Measurements from ENCODE around the gene RBM6.
"Not testable (repeated sequence)": the region's sequence is repeated elsewhere in the genome, so short reads cannot be mapped to it uniquely, and the experiment has no call there.

The RBM6 gene

DNA sequence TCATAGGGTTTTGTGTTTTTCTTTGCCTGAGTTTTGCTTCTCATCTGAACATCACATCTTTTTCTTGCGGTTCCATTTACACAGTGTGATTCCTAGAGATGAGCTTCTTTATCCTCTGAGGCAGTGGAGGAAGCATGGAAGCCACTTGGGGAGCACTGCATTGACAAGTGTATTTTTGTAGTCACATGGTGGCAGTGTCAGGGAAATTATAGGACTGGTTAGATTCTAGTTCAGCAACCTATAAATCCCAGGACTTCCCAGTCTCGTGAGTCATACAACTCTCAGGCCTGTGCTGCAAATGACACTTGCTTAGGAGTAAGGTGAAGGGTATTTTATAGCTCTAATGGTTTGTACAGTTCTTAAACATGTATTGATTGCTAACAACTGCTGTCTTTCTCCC lies 58.4 kb downstream of the RBM6 start:
- Histone ChIP-seq H3K27me3 (replicated peaks; ENCODE audit: control insufficient read depth, insufficient read depth, low read length) (no peaks in the 10 kb centered on the region), H3K36me3 (ENCODE audit: control insufficient read depth, insufficient read depth, low read length, severe bottlenecking) (peaks cover 35% of the 10 kb centered on the region), H3K4me1 (ENCODE audit: control insufficient read depth, insufficient read depth, low read length) (no peaks in the 10 kb centered on the region), H3K4me3 (ENCODE audit: low read length) (no peak overlapping the region), H3K9ac (ENCODE audit: low read length) (no peak overlapping the region), H3K9me3 (ENCODE audit: control insufficient read depth, low read length) (no peaks in the 10 kb centered on the region)
- peak; percentile 8 for DNase-seq (ENCODE audit: low read depth)

DNA sequence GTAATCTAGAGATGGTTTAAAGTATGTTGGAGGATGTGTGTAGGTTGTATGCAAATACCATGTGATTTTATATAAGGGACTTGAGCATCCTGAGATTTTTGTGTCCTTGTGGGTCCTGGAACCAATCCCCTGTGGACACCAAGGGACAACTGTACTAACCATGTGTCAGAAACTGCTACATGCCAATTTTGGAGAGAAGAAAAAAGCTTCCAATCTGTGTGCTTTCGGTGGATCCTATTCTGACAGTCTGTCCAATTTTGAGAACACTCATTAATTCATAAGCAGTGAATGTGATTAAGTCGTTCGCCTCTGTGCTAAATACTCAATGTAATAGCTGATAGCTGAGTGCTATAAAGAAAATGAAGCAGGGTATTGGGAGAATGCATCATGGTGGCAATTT lies 61.6 kb downstream of the RBM6 start:
- Histone ChIP-seq H3K4me1 (ENCODE audit: control insufficient read depth, insufficient read depth, low read length) (peaks cover 4% of the 10 kb centered on the region), H3K27me3 (replicated peaks; ENCODE audit: control insufficient read depth, insufficient read depth, low read length) (no peaks in the 10 kb centered on the region), H3K9ac (ENCODE audit: low read length) (no peak overlapping the region), H3K36me3 (ENCODE audit: control insufficient read depth, insufficient read depth, low read length, severe bottlenecking) (peaks cover 30% of the 10 kb centered on the region), H3K9me3 (ENCODE audit: control insufficient read depth, low read length) (no peaks in the 10 kb centered on the region), H3K4me3 (ENCODE audit: low read length) (no peak overlapping the region)
- no peak for DNase-seq (ENCODE audit: low read depth)

DNA sequence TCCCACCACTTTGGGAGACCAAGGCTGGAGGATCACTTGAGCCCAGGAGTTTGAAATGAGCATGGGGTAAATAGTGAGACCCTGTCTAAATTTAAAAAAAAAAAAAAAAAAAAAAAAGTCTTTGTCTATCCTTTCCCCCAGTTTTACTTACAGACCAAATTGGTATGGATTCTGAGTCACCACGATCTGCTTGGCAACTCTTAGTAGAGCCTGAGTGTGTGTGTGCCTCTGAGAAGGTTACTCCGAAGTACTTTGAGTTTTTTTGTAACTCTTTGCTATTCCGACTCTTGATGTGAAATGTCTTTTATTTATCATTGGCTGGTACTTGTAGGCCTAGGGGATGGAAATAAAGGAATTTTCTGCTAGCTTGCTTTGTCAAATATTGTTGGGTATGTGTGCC lies 63.3 kb downstream of the RBM6 start:
- Histone ChIP-seq H3K27me3 (replicated peaks; ENCODE audit: control insufficient read depth, insufficient read depth, low read length) (no peaks in the 10 kb centered on the region), H3K9ac (ENCODE audit: low read length) (no peak overlapping the region), H3K9me3 (ENCODE audit: control insufficient read depth, low read length) (no peaks in the 10 kb centered on the region), H3K4me1 (ENCODE audit: control insufficient read depth, insufficient read depth, low read length) (peaks cover 4% of the 10 kb centered on the region), H3K36me3 (ENCODE audit: control insufficient read depth, insufficient read depth, low read length, severe bottlenecking) (peaks cover 31% of the 10 kb centered on the region), H3K4me3 (ENCODE audit: low read length) (no peak overlapping the region)
- no peak for DNase-seq (ENCODE audit: low read depth)

DNA sequence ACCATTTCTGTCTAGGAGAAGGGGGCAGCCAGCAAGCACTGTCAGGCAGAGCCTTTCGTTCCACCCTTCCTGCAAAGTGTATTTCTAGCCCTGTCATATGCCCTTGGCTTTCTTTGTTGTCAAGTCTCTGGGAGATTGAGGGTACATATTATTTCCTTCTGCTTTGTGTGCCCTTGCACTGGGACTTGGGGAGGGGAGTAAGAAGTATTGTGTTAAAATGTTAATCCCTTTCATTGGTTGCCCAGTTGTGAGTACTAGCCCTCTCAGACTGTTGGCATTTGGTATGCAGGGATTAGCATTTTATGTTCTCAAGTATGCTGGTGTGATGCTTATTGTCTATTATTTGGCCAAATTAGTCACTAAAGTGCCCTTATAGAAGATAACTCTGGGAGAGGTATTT lies 63.9 kb downstream of the RBM6 start:
- H3K4me3 ChIP-seq (ENCODE audit: low read length) = no peak overlapping the region
- peaks cover 31% of the 10 kb centered on the region for H3K36me3 ChIP-seq (ENCODE audit: control insufficient read depth, insufficient read depth, low read length, severe bottlenecking)
- no peaks in the 10 kb centered on the region for H3K27me3 ChIP-seq (replicated peaks; ENCODE audit: control insufficient read depth, insufficient read depth, low read length)
- DNase-seq (ENCODE audit: low read depth) = peak; percentile 13
- H3K9ac ChIP-seq (ENCODE audit: low read length) = no peak overlapping the region
- peaks cover 6% of the 10 kb centered on the region for H3K4me1 ChIP-seq (ENCODE audit: control insufficient read depth, insufficient read depth, low read length)
- H3K9me3 ChIP-seq (ENCODE audit: control insufficient read depth, low read length) = no peaks in the 10 kb centered on the region

DNA sequence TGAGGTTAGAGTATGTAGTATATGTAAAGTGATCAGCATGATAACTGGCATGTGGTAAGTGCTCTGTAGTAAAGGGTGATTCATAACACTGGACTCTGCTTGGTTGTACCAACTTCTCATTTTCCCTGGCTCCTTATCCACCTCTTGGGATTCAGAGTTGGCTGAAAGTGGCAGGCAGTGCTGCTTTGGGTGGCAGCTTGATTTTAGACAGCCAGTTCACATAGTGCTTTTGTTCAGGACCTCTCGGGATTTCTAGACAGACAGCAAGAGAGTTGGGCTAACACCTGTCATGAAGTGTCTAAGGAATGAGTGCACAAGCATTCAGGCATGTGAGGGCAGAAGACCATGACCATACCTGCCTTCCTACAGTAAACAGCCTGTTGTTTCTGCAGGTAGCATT lies 69.0 kb downstream of the RBM6 start:
- DNase-seq (ENCODE audit: low read depth) = peak; percentile 50
- Histone ChIP-seq H3K9me3 (ENCODE audit: control insufficient read depth, low read length) (no peaks in the 10 kb centered on the region), H3K36me3 (ENCODE audit: control insufficient read depth, insufficient read depth, low read length, severe bottlenecking) (peaks cover 6% of the 10 kb centered on the region), H3K27me3 (replicated peaks; ENCODE audit: control insufficient read depth, insufficient read depth, low read length) (no peaks in the 10 kb centered on the region), H3K4me3 (ENCODE audit: low read length) (no peak overlapping the region), H3K4me1 (ENCODE audit: control insufficient read depth, insufficient read depth, low read length) (peaks cover 8% of the 10 kb centered on the region), H3K9ac (ENCODE audit: low read length) (no peak overlapping the region)

DNA sequence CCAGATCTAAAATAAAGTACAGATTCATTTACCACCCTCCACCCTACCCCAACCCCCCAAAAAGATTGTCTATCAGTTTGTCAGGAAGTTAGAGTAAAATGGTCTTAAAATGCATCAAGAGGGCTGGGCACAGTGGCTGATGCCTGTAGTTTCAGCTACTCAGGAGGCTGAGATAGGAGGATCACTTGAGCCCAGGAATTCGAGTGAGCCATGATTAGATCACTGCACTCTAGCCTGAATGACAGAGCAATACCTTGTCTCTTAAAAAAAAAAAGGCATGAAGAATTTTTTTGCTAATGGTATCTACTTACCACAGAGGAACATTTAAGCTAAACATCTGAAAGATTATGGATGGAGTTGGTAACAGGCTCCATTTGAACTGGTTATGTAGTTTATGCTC lies 71.0 kb downstream of the RBM6 start:
- no peak for DNase-seq (ENCODE audit: low read depth)
- Histone ChIP-seq H3K4me3 (ENCODE audit: low read length) (no peak overlapping the region), H3K36me3 (ENCODE audit: control insufficient read depth, insufficient read depth, low read length, severe bottlenecking) (peaks cover 6% of the 10 kb centered on the region), H3K9ac (ENCODE audit: low read length) (no peak overlapping the region), H3K9me3 (ENCODE audit: control insufficient read depth, low read length) (no peaks in the 10 kb centered on the region), H3K27me3 (replicated peaks; ENCODE audit: control insufficient read depth, insufficient read depth, low read length) (no peaks in the 10 kb centered on the region), H3K4me1 (ENCODE audit: control insufficient read depth, insufficient read depth, low read length) (peaks cover 16% of the 10 kb centered on the region)

DNA sequence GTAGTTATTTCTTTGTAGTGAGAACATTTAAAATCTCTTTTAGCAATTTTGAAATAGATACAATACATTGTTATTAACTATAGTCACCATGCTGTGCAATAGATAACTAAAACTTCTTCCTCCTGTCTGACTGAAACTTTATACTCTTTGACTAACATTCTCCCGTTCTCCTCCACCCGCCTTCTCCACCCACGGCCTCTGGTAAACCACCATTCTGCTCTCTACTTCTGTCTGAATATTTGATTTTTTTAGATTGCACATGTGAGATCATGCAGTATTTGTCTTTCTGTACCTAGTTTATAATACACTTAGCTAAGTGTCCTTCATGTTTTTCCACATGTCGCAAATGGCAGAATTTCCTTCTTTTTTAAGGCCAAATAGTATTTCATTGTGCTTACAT lies 76.0 kb downstream of the RBM6 start:
- Histone ChIP-seq H3K36me3 (ENCODE audit: control insufficient read depth, insufficient read depth, low read length, severe bottlenecking) (peaks cover 27% of the 10 kb centered on the region), H3K9me3 (ENCODE audit: control insufficient read depth, low read length) (no peaks in the 10 kb centered on the region), H3K4me1 (ENCODE audit: control insufficient read depth, insufficient read depth, low read length) (peaks cover 10% of the 10 kb centered on the region), H3K9ac (ENCODE audit: low read length) (no peak overlapping the region), H3K27me3 (replicated peaks; ENCODE audit: control insufficient read depth, insufficient read depth, low read length) (no peaks in the 10 kb centered on the region), H3K4me3 (ENCODE audit: low read length) (no peak overlapping the region)
- no peak for DNase-seq (ENCODE audit: low read depth)

DNA sequence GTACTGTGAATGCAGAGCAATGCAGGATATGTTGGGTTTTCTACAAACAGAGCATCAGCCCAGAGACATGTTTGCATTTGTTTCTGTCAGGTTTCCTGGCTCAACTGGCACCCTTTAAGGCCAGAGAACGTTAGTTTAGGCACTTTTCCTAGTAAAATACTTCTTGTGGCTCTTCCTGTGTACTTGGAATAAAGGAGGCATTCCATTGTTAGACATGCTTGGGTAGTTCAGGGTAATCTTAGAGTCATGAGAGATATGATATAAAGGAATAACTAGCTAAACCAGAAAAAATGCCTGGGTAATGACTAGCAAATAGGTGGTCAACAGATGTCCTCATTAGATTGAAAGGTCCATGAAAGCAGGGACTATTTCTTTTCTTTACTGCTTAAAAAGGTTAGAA lies 88.4 kb downstream of the RBM6 start:
- Histone ChIP-seq H3K9me3 (ENCODE audit: control insufficient read depth, low read length) (no peaks in the 10 kb centered on the region), H3K27me3 (replicated peaks; ENCODE audit: control insufficient read depth, insufficient read depth, low read length) (no peaks in the 10 kb centered on the region), H3K4me3 (ENCODE audit: low read length) (no peak overlapping the region), H3K36me3 (ENCODE audit: control insufficient read depth, insufficient read depth, low read length, severe bottlenecking) (no peaks in the 10 kb centered on the region), H3K9ac (ENCODE audit: low read length) (no peak overlapping the region), H3K4me1 (ENCODE audit: control insufficient read depth, insufficient read depth, low read length) (peaks cover 11% of the 10 kb centered on the region)
- DNase-seq (ENCODE audit: low read depth) = peak; percentile 58

DNA sequence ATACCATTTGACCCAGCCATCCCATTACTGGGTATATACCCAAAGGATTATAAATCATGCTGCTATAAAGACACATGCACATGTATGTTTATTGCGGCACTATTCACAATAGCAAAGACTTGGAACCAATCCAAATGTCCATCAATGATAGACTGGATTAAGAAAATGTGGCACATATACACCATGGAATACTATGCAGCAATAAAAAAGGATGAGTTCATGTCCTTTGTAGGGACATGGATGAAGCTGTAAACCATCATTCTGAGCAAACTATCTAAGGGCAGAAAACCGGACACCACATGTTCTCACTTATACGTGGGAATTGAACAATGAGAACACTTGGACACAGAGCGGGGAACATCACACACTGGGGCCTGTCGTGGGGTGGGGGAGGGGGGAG lies 91.3 kb downstream of the RBM6 start:
- not testable (repeated sequence) for H3K9me3 ChIP-seq (ENCODE audit: control insufficient read depth, low read length); DNase-seq (ENCODE audit: low read depth); H3K9ac ChIP-seq (ENCODE audit: low read length)

DNA sequence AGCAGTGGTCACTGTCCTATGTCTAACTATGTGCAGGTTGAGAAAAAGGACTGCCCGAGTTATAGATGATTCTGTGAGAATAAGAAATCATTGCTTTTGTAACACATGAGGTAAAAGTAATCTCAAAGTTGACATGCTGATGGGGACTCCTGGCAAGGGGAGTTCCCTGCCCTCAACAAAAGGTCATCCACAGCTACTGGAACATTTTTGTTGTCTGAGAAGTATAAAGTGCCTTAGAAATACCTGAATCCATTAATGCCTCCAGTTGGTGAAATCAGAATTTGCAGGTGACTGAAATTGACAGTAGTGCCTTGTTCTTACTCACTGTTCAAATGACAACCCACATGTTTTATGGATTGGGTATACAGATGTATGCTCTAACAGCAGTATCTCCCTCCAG lies 105.0 kb downstream of the RBM6 start:
- H3K36me3 ChIP-seq (ENCODE audit: control insufficient read depth, insufficient read depth, low read length, severe bottlenecking) = peaks cover 30% of the 10 kb centered on the region
- peaks cover 7% of the 10 kb centered on the region for H3K4me1 ChIP-seq (ENCODE audit: control insufficient read depth, insufficient read depth, low read length)
- H3K9me3 ChIP-seq (ENCODE audit: control insufficient read depth, low read length) = no peaks in the 10 kb centered on the region
- H3K9ac ChIP-seq (ENCODE audit: low read length) = no peak overlapping the region
- no peak for DNase-seq (ENCODE audit: low read depth)
- H3K27me3 ChIP-seq (replicated peaks; ENCODE audit: control insufficient read depth, insufficient read depth, low read length) = no peaks in the 10 kb centered on the region
- H3K4me3 ChIP-seq (ENCODE audit: low read length) = no peak overlapping the region

More for the DNA sequence above, 91.3 kb downstream of the RBM6 start:
- not testable (repeated sequence) for H3K27me3 ChIP-seq (replicated peaks; ENCODE audit: control insufficient read depth, insufficient read depth, low read length); H3K36me3 ChIP-seq (ENCODE audit: control insufficient read depth, insufficient read depth, low read length, severe bottlenecking); H3K4me3 ChIP-seq (ENCODE audit: low read length)
- peaks cover 11% of the 10 kb centered on the region for H3K4me1 ChIP-seq (ENCODE audit: control insufficient read depth, insufficient read depth, low read length)

DNA sequence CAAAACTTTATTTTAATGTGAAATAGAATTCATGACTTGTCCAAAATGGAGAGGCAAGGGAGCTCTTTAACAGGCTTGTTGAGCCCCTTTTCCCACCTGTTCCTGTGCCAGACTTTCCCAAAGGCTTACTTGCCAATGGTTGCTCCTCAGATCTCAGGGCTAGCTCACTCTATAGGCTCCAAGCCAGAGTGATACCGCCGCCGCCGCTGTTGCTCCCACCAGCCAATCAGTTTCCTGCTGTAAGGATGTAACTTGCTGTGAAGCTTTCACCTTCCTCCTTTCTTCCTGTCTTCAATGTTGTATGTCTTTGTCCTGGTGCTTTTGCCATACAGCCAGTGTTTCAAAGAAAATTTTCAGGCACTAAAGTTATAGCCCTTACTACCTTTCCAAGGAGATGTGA lies 107.5 kb downstream of the RBM6 start:
- Histone ChIP-seq H3K4me3 (ENCODE audit: low read length) (no peak overlapping the region), H3K36me3 (ENCODE audit: control insufficient read depth, insufficient read depth, low read length, severe bottlenecking) (peaks cover 42% of the 10 kb centered on the region), H3K4me1 (ENCODE audit: control insufficient read depth, insufficient read depth, low read length) (peaks cover 10% of the 10 kb centered on the region), H3K9me3 (ENCODE audit: control insufficient read depth, low read length) (no peaks in the 10 kb centered on the region), H3K27me3 (replicated peaks; ENCODE audit: control insufficient read depth, insufficient read depth, low read length) (no peaks in the 10 kb centered on the region), H3K9ac (ENCODE audit: low read length) (no peak overlapping the region)
- no peak for DNase-seq (ENCODE audit: low read depth)

DNA sequence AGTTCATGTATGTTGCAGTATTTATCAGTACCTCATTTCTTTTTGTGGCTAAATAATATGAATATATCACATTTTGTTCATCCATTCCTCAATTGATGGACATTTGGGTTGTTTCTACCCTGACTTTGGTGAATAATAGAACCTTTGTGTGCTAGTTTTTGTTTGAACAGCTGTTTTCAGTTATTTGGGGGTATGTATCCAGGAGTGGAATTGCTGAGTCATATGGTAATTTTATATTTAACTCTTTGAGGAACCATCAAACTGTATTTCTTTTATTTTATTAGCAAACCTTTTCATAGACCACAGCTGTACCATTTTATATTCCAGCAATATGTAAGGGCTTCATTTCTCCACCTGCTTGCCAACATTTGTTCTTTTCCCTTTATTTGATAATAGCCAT lies 110.4 kb downstream of the RBM6 start:
- peaks cover 64% of the 10 kb centered on the region for H3K36me3 ChIP-seq (ENCODE audit: control insufficient read depth, insufficient read depth, low read length, severe bottlenecking)
- DNase-seq (ENCODE audit: low read depth) = peak; percentile 86
- H3K9ac ChIP-seq (ENCODE audit: low read length) = no peak overlapping the region
- H3K27me3 ChIP-seq (replicated peaks; ENCODE audit: control insufficient read depth, insufficient read depth, low read length) = no peaks in the 10 kb centered on the region
- H3K4me1 ChIP-seq (ENCODE audit: control insufficient read depth, insufficient read depth, low read length) = peaks cover 6% of the 10 kb centered on the region
- H3K9me3 ChIP-seq (ENCODE audit: control insufficient read depth, low read length) = no peaks in the 10 kb centered on the region
- H3K4me3 ChIP-seq (ENCODE audit: low read length) = no peak overlapping the region
